CD4-positive, alpha-beta T cell treated with Interleukin-6 for 4 hours (primary cell): ENCODE measurements around the gene NAPA.

Experiments
- DNase-seq: peaks from one replicate; pipeline ENCODE4 v3.0.0-alpha.2; 2020; ENCODE audit warnings: mixed read lengths

NAPA gene

DNA sequence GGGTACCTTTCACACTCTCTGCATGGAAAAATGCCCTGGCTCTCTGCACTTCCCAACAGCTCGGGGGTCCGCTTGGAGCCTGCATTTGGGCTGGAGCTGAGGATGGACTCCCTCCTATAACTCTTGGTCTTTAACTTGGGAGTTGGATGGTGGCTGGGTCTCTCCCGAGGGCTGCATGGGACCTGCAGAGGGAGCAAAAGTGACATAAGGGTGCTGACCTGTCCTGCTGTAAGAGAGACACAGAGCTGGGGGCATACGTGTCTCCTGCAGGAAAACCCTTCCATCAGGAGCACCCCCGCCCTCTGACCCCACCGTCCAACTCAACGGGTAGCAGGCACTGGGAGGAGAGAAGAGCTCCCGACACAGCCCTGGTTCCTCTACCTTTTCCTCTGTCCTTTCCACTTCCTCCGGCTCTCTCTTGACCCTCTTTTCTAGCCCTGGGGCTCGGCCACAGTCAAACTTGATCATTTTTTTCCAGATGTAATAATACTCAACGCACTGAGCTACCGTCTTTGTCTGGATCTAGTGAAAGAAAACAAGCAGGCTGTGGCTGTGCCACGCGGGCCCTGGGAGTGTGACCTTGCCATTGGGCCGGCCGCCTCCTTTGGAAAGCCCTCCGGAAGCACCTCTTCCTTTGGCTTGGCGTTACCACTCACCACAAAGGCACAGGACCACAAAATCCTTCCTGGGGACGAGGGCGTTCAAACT is 6.8 kb upstream of the NAPA start:
- no peak for DNase-seq

GRCh38 chr19:47520839-47521238 is 6.0 kb upstream of the NAPA start:
- no peak for DNase-seq

- DNase-seq, result no peak
Measured at GRCh38 chr19:47520343-47520806, 5.5 kb upstream of the NAPA start.

GRCh38 chr19:47518854-47519253 is 4.0 kb upstream of the NAPA start:
- no peak for DNase-seq

DNA sequence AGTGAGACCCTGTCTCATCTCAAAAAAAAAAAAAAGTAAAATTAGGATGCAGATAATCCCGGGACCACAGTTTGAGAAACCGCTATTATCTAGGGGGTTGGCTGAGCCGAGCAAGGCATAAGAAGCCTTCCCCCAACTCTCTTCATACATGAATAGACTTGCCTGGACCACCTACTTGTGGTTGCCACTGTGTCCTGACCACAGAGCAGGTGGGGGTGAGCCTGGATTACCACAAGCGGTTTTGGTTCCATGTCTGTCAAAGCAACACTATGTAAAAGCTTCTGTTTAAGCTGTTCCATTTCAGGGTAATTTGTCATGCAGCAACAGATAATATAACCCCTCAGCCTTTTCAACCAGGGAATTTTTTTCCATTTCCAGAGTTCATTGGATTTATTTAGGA is 3.3 kb upstream of the NAPA start:
- peak; percentile 52 for DNase-seq

- DNase-seq, result no peak
Measured at GRCh38 chr19:47514151-47514868, 553 bp downstream of the NAPA start.

GRCh38 chr19:47512948-47513319 is 1.9 kb downstream of the NAPA start:
- no peak for DNase-seq

DNA sequence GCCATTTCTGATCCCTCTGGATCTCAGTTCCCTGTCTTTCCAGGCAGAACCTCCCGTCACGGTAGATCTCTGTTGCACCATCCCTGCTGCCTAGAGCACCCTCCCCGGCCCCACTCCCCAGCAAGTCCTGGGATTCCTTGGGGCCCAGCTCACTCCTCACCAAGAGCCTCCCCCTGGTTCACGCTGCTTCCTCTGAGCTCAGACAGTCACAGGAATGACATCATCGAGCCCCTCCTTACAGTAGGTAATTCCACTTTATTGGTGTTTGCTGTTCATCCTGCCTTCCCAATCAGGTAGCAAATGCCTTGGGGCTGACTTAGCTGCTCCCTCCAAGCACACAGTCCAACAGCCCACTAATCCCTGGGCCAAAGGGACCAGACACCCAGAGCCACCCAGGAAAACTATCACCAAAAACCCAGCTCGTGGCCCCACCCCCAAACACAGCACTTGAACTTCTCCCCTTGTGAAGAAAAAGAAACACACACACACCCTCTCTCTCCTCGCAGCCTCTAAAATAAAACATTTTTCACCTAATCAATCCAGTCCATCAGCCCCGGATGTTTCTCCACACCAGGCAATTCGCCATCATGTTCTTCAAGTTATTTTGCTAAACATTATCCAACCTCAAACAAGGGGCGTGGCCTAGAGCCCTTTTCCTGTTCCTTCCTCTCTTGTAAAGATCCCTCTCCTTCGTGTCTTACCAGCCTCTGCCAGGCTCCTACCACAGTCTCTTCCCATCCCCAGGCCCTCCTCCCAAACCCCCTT is 2.5 kb downstream of the NAPA start:
- peak; percentile 33 for DNase-seq

DNA sequence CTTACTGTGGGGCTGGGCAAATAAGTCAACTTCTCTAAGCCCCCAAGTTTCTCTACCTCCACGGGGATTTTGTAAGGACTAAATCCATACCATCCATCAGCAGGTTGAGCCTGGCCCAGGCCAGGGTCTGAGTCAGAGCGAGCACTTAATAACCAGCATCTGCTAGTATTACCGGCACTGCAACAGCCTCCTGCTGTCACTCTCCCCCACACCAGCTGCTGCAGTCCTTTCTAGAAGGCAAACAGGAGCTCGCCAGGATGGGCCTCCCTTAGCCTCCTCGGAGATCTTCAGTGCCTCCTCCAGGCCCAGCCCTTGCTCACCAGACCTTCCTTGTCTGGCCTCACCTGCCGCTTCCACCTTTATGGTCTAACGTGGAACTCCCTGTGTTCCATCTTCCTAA is 3.2 kb downstream of the NAPA start:
- DNase-seq, result no peak

- DNase-seq, result no peak
Measured at GRCh38 chr19:47511128-47511517, 3.7 kb downstream of the NAPA start.

- no peak for DNase-seq
Measured at GRCh38 chr19:47510516-47511127, 4.2 kb downstream of the NAPA start.

DNA sequence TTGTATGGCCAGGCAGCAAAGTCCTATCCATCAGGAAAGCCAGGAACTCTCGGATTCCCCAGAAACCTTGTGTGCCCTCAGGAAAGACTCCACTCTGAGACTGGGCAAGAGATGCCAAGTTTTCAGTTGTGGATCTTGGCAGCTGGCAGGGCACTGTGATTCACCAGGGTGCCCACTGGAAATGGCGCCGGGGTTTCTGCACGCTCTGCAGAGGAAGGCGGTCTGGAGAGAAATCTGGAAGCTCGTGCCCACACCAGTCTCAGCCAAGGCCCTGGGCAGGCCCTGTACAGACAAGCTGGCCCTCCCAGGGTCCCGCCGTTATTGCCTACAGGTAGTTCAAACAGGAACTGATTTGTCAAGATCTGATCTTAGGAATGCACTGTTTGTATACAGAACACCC is 4.9 kb downstream of the NAPA start:
- DNase-seq, result no peak

DNA sequence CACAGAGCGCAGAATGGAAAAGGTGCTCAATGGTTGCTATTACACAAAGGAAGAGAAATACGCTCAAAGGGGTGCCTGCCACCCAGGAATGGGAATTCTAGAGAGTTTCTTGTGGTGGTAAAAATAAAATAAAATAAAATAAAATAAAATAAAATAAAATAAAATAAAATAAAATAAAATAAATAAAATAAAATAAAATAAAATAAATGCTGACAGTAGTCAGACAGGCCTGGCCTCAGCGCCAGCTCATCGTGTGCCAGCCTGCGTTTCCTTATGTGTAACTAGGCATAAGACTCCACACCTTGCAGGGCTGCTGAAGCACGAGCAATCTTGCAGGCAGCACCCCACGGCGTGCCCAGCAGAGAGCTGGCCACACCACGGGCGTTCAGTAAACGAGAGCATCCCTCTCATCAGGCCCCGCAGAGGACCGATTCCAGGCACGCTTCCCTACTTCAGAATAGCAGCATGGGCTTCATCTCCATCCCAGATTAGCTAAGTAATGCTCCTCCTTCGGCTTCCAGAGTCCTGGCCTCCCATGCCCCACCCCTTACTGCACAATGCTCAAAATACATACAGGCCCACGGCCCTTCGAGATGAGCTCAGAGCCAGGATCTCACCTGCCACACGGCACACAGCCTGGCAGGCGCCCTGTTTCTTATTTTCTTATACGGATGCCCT is 5.6 kb downstream of the NAPA start:
- DNase-seq, result no peak

GRCh38 chr19:47508721-47509120 is 6.1 kb downstream of the NAPA start:
- no peak for DNase-seq

GRCh38 chr19:47507924-47508553 is 6.8 kb downstream of the NAPA start:
- DNase-seq, result no peak

DNA sequence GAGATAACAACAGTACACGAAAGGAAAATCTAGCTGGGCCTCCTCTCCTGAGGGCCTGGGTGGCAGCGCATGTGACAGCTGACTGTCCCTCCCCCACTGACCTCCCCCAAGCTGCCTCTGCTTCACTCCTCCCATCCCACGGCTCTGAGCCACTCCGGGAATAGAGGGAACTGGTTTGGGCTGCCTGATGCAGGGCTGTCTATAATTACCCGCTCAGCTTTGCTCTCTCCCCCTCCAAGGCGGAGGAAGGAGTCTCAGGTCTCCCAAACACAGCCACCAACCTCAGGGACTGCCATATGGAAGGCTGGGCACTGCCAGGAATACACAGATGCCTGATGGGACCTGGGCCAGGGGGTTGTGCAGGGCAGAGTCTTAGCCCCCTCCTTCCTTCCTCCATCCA is 7.9 kb downstream of the NAPA start:
- no peak for DNase-seq

- no peak for DNase-seq
Measured at GRCh38 chr19:47506459-47506858, 8.4 kb downstream of the NAPA start.

- no peak for DNase-seq
Measured at GRCh38 chr19:47505506-47505905, 9.4 kb downstream of the NAPA start.

DNA sequence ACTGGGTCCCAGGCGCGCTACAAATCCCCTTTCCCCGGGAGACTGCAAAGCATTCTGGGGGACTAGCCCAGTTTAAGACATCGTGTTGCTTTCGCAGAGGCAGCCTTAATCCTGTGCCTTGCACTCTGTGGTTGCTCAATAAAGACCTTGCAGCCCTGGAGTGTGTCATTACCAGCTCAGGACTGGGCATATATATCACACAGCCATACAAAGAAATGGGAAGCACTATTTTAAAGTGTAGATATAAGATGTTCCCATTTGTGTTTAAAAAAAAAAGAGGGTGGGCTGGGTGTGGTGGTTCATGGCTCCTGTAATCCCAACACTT is 11.1 kb downstream of the NAPA start:
- no peak for DNase-seq

DNA sequence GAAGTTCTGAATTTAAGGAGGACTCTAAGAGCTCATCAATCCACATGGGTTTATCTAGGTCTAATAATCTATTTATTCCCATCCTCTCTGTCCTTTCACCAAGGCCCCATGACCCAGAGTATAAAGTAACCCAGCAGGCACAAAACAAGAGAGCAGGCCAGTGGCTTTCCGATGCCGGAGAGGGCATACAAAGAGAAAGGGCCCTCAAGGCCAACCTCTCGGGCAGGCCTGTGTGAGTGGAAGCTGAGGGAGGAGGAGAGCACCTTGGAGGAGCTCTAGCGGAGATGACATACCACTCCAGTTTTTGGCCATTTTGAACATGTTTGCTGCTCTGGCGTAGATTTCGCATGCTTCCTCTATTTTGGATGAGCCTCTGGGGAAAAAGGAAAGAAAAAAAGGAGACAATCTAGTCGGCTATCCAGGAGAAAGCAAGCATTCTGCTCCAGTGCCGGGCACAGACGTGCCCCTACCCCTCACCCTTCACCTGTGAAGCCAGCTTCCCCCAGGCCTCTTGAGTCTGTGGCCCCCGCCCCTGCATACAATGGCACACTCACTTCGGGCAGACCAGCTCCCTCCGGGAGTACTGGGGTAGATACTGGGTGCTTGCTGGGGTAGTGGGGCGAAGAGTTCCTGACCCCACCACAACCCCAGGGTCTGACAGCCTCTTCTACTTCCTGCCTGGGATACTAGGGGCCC is 11.6 kb downstream of the NAPA start:
- no peak for DNase-seq

- DNase-seq, result no peak
Measured at GRCh38 chr19:47499863-47500830, 14.7 kb downstream of the NAPA start.
